ENCODE measurements around the gene AGO4.

AGO4 gene

DNA sequence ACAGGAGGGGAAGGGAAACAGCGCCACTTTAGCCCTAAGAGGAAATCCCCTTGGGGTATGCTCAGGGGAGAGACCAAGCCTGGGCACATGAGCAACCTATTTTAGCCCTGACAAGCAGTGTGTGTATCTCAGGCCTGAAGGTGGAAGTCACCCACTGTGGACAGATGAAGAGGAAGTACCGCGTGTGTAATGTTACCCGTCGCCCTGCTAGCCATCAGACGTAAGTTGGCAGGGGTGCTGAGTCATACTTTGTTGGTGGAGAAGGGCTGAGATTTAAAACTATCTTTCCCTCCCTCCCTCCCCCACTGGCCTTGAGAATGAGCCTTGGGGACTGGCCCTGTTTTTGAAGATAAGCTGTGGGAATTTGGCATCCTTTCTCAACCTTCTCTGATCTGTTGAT is 86.4 kb downstream of the AGO4 start:
- no peak for DNase-seq (ENCODE audit: low read depth in 2 of 2, low spot score in 1 of 2)

DNA sequence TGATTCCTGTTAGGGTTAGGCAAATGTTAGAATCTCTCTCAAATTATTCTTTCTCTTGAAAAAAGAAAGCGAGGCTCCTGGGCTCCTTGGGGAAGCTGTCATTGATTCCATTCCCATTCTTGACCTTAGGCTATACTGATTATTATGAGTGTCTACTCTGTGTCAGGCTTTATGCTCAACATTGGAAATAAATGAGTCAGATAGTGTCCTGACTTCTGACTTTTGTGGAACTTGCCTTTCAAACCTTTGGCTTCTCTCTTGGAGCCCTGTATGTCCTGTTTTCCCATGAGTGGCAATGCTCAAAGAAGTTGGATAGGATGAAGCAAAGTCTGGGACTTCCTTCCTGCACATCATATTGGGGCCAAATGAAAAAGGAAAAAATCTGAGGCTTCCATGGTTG is 86.8 kb downstream of the AGO4 start:
- DNase-seq (ENCODE audit: low read depth in 2 of 2, low spot score in 1 of 2): no peak

DNA sequence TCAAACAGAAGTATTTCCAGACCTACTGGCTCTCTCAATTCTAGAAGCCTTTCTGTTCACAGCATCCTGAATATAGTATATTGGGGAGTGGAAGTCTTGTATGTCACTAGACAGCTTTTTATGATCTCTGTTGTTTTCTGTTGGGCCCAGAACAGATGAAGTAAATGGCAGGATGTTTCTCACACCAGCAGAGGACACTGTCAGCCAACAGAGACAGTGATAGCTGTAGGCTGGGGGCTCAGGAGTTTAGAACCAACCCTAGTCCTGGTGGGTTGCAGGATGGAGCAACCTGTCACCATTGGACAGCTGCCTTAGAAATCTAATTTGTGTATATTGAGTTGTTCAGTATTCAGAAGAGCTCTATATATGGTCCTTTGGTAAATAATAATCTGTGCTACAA is 92.1 kb downstream of the AGO4 start:
- DNase-seq (ENCODE audit: low read depth in 2 of 2, low spot score in 1 of 2): no peak

DNA sequence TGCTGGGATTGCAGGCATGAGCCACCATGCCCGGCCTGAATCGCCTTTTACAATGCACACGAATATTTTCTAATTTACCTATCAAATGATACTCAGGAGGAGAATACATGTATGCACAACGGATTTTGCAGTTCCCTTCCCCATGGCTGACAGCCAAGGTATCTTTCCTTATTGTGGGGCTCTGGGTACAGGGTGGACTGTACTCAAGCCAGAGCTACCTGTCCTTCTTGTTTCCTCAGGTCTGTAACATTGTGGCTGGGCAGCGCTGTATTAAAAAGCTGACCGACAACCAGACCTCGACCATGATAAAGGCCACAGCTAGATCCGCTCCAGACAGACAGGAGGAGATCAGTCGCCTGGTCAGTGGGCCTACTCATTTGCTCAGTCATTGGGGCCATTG is 93.4 kb downstream of the AGO4 start:
- DNase-seq (ENCODE audit: low read depth in 2 of 2, low spot score in 1 of 2): no peak

DNA sequence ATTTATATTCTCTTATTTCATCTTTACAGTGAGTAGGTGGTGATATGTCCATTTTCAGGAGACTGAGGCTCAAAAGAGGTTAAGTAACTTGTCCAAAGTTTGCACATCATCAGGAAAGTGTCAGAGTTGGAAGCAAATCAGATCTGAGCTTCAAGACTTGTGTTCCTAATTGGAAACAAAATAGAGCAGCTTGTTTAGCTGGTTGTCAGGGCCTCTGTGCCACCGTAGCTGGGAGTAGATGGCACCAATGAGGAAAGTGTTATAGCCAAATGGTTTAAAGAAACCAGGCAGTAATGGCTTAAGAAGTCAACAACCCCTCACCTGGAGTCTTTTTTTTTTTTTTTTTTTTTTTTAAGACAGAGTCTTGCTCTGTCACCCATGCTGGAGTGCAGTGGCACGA is 94.9 kb downstream of the AGO4 start:
- DNase-seq (ENCODE audit: low read depth in 2 of 2, low spot score in 1 of 2): no peak

Measured in stimulated activated CD8-positive, alpha-beta memory T cell treated with anti-CD3 and anti-CD28 coated beads, Interleukin-4, amount 100 ng/mL, for 4 hours (primary cell).